Activated T-helper 1 cell treated with Interleukin-2 at 50 U/mL for 16 hours (primary cell): ENCODE measurements around the gene DEPDC1B.
"Not testable (repeated sequence)": the region's sequence is repeated elsewhere in the genome, so short reads cannot be mapped to it uniquely, and the experiment has no call there.

ENCODE experiments used
- DNase-seq: peaks from one replicate; pipeline ENCODE4 v3.0.0-alpha.2; 2020; ENCODE audit warnings: low read depth

Gene DEPDC1B

DNA sequence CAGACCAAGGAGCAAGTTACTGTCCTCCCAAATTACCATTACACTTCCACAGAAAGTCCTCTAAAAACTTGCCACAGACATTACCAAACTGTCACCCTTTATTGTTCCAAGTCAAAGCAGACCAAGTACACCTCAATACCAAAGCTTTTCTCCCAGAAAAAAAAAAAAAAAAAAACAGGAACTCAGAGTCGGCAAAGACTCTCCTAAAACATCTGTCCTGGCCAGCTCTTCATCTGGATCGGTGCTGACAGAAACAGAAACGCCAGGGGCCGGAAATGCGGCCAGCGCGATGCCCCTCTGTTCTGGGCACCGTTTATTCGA lies 718 bp downstream of the DEPDC1B start:
- DNase-seq, result no peak

GRCh38 chr5:60698336-60698735 lies 1.6 kb downstream of the DEPDC1B start:
- no peak for DNase-seq

- no peak for DNase-seq
Measured at GRCh38 chr5:60690326-60690725, 9.6 kb downstream of the DEPDC1B start.

DNA sequence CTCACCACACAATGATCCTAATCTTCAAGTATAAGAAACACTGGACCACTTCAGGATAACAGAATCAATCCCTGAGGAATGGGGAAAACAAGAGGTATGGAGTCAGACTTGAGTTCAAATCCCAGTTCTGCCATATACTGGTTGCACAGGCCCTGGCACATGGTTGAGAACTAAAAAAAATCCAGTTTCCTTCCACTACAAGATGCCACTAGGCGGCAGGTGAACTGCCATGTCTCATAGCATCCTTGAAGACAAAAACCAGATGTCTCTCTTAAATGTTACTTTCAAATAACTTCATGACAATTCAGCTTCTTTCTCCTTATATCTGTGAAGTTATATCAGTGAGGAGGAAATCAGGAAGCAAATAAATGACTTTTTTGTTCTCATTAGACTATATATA lies 11.0 kb downstream of the DEPDC1B start:
- DNase-seq, result no peak

DNA sequence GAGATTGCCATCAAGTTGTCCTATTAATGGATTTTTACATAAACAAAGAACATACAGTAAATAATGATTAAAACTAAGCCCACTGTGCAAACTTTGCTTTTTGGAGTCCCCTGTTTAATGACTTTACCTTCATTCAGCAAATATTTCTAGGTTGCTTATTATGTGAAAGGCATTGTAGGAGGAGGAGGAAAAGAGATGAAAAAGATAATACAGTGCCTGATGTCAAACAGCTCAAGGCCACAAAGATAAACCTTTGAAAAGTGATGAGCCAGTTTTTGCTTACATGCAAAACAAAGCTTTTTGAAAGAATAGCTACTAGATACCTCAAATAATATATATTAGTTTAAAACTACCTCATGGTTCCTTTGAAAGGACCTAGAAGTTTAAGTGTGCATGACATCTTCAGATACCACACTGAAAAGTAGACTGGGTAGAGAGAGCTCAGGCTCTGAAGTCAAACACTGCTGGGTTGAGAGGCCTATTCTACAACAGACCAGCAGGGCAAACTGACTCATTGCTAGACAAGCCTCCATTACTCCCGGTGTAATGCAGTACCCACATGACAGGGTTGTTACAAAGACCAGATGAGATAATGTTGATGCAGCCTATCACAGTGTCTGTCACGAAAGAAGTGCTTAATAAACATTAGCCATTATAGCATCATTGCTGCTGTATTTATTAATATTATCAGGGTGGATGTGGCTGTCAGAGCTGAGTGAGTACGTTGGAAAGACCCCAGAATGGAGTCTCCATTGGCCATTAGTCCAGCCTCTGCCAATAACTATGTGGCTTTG lies 11.8 kb downstream of the DEPDC1B start:
- no peak for DNase-seq

- DNase-seq, result no peak
Measured at GRCh38 chr5:60686157-60686556, 13.8 kb downstream of the DEPDC1B start.

GRCh38 chr5:60685700-60686099 lies 14.3 kb downstream of the DEPDC1B start:
- no peak for DNase-seq

GRCh38 chr5:60685028-60685427 lies 14.9 kb downstream of the DEPDC1B start:
- no peak for DNase-seq

- not testable (repeated sequence) for DNase-seq
Measured at GRCh38 chr5:60682007-60682406, 18.0 kb downstream of the DEPDC1B start.

DNA sequence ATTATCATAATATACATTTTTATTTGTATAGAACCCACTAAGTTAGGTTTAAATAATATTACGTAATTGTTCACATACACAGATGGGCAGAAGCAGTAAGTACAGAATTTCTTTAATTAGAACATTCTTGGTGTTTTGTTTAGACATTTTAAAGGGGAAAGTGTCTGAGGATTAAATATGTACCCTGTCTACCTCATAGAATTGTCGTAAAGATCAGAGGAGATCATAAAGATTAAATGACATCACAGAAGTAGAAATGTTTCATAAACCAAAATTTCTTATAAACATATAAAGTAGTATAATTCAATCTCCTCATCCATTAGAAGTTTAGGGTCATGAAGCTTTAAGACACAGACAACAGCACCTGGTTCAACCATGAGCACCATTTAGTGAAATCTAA lies 20.1 kb downstream of the DEPDC1B start:
- DNase-seq, result no peak

DNA sequence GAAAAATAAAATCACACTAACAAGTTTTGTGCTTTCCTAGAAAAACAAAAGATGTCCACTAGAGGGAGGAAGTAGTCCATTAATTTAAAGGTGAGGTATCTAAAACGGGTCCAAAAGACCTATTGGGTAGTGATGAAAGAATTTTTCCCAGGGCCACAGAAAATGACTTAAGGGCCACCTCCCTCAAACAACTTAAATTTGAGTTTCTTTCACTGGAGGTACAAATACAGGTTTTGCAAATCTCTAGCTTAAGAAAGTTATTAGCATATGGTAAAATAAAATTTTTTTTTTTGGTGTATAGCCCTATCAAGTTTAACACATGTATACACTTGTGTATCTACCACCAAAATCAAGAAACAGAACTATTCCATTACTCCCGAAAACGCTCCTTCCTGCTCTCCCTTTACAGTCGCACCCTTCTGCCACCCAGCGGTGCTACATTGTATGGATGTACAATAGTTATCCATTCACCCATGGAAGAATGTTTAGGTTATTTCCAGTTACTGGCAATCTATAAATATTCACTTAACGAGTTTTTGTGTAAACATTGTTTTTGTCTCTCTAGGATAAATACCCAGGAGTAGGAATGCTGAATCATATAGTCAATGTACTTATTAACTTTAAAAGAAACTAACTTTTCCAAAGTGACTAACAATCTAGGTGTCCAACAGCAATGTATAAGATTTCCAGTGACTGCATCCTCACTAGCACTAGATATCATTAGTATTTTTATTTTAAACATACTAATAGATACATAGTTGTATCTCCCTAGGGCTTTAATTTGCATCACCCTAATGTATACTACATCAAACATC lies 21.9 kb downstream of the DEPDC1B start:
- no peak for DNase-seq

- DNase-seq, result no peak
Measured at GRCh38 chr5:60675286-60675685, 24.7 kb downstream of the DEPDC1B start.

- DNase-seq, result no peak
Measured at GRCh38 chr5:60674251-60675069, 25.5 kb downstream of the DEPDC1B start.

DNA sequence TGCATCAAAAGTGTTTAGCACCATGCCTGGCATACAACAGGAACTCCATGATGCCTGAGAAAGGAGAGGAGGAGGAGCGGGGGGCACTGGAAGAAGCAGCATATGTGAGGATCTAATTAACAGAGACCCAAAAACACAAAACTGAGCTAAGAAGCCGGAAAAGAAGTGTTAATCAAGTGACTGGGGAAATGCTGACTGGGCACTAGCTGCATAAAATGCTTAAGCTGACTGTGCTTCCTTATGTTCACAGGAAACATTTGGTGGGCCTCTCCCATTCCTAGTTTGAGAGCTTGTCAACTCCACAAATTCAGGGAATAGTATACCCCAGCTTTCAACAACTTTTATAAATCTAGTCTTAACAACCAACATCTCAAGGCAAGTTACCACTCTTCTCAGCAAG lies 26.6 kb downstream of the DEPDC1B start:
- no peak for DNase-seq

DNA sequence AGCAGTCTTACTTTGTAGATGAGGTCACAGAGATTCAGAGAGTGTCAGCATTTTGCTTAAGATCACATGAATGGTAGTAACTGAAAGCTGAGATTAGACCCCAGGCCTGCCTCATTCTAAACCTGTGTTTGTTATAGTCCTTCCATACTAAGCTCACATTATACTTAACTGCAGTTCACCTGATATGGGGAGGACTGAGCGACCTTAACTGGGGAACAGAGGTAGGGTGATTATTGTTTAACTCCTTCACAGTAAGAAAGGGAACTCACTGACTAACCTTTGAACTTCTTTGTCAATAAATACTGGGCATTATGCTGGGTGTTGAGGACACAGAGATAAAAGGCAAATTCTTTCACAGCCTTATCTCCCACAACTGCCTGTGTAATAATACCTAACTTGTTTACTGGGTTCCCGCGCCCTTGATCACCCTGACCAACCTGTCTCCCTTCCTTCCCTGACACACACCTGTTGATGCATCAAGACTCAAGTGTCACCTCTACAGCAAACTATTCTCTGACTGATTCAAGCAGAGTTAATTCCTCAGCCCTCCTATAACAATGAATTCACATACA lies 27.2 kb downstream of the DEPDC1B start:
- no peak for DNase-seq

DNA sequence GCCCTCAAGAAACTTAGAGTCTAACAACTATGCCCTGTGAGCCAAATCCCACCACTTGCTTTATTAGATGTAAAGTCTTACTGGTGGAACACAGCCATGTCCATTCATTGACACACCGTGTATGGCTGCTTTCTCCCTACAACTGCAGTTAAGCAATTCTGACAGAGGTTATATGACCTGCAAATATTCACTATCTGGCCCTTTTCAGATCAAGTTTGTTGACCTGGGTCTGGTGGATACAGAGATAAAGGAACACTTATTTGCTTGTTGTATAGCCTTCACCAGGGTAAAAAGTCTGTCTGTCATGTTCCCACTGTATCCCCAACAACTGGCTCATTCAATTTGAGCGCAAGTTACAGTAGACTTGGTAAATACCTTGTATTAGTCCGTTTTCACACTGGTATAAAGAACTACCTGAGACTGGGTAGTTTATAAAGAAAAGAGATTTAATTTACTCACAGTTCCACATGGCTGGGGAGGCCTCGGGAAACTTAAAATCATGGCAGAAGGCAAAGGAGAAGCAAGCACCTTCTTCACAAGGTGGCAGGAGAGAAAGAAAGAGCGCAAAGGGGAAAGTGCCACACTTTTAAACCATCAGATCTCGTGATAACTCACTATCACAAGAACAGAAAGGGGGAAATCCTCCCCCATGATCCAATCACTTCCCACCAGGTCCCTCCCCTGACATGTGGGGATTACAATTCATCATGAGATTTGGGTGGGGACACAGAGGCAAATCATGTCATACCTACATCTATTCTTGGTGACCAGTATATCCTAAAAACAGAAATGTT lies 27.9 kb downstream of the DEPDC1B start:
- DNase-seq, result no peak

DNA sequence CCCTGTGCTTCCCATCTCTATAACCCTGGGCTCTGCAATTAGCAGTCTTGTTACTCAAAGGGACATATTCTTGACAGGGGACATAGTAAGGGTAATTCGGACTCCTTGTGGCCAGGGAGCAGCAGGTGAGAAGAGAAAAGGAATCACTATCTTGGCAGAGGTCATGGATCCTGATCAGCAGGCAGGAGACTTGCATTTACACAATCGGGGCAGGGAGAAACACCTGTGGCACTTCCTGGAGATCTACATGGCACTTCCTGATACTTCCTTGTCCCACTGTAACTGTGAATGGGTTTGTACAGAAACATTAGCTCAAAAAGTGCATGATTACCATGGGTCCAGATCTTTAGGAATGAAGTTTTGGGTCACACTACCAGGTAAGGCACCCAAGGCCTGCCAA lies 29.2 kb downstream of the DEPDC1B start:
- no peak for DNase-seq

GRCh38 chr5:60668686-60669304 lies 31.2 kb downstream of the DEPDC1B start:
- DNase-seq, result no peak

DNA sequence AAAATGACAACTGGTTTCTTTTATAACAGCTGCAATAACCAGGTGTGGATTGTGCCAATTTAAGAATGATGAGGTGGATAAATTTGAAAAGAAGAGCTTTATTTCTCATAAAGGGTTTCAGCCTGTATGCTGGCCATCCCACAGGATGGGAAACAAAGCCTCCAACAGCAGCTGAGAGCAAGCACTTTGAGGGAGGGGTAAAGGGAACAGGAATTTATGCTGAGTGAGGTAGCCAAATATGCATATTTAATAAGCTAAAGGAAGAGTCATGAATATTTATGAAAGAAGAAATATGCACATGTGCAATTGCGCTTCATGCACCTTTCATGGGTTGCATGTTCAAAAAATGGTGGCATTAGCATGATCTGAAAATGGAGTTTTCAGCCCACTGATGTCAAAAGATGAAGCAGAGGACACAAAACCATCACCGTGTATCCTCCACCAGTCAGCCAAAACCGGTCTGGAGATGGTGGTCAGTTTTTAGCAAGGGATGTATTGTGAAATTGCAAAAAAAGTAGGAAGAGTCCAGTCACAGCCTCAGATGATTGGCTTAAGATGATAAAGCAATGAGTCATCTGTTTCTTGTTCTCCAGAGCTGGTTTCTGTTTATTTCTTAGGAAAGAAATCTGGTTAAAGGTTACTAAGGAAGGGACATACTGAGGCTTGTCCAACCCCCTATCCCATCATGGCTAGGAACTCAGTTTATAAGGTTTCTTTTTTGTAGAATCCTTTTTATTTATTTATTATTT lies 47.9 kb downstream of the DEPDC1B start:
- DNase-seq, result no peak

DNA sequence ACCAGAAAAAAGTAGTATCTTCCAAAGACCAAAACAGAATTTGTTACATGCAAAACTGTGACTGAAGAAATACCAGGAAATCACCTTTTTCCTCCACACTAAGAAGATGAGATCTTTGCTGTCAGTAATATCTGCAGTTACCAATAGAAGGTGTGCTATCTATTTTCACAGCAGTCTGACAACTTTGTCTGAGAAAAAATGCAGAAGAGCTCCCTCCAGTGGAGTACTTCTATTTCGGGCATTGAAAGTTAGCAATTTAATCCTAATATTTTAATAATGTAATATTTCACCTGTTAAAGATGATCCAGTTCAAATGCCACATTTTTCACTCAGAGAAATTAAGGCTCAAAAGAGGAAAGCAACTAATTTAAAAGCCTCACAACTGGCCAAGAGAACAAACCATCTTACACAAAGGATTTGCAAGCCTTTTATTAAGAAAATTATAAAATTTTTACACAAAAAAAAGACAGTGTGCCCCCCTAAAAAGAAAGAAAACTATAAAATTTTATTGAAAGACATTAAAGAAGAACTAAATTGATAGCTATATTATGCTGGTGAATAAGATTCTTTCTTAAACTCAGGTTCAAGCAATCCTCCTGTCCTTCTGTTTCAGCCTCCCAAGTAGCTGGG lies 50.6 kb downstream of the DEPDC1B start:
- no peak for DNase-seq
